Measurements from ENCODE around the gene HSBP1L1.

Gene HSBP1L1

DNA sequence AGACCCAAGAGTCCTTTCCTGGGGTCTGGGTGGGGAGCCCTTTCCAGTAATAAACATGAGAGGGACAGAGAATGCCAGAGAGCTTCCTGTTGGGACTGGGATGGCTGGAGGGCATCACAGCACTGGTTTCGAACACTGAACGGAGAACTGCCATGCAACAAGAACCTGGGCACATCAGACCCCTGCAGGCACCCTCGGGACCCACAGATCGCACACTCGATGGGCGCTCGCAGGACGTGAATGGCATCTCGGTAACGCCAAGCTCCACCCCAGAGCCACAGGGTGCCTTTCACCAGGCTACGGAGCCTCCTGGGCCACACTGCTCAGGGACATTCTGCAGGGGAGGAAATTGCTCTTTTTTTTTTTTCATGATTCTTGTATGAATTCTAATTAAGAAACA is 38.1 kb upstream of the HSBP1L1 start:
- DNase-seq (ENCODE audit: low read depth, low spot score): no peak
- Histone ChIP-seq H3K9ac (ENCODE audit: insufficient read length, low read depth) (no peak overlapping the region), H3K36me3 (ENCODE audit: insufficient read depth, insufficient read length, low read length) (peaks cover 14% of the 10 kb centered on the region), H3K9me3 (ENCODE audit: insufficient read depth, low read length) (peaks cover 24% of the 10 kb centered on the region), H3K27me3 (ENCODE audit: insufficient read depth, insufficient read length) (no peaks in the 10 kb centered on the region), H3K4me1 (ENCODE audit: insufficient read depth, insufficient read length) (peaks cover 5% of the 10 kb centered on the region), H3K4me3 (ENCODE audit: insufficient read length, low read depth) (no peak overlapping the region)
- TF ChIP-seq ZNF274 (IDR thresholded peaks at IDR 0.05; ENCODE audit: low read depth, low read length): no peak
- no peak for TF ChIP-seq YY1 (IDR thresholded peaks at IDR 0.05; ENCODE audit: insufficient read depth, insufficient read length)
- TF ChIP-seq SUZ12 (IDR thresholded peaks at IDR 0.05; ENCODE audit: extremely low read depth, insufficient read depth, insufficient read length): no peak

DNA sequence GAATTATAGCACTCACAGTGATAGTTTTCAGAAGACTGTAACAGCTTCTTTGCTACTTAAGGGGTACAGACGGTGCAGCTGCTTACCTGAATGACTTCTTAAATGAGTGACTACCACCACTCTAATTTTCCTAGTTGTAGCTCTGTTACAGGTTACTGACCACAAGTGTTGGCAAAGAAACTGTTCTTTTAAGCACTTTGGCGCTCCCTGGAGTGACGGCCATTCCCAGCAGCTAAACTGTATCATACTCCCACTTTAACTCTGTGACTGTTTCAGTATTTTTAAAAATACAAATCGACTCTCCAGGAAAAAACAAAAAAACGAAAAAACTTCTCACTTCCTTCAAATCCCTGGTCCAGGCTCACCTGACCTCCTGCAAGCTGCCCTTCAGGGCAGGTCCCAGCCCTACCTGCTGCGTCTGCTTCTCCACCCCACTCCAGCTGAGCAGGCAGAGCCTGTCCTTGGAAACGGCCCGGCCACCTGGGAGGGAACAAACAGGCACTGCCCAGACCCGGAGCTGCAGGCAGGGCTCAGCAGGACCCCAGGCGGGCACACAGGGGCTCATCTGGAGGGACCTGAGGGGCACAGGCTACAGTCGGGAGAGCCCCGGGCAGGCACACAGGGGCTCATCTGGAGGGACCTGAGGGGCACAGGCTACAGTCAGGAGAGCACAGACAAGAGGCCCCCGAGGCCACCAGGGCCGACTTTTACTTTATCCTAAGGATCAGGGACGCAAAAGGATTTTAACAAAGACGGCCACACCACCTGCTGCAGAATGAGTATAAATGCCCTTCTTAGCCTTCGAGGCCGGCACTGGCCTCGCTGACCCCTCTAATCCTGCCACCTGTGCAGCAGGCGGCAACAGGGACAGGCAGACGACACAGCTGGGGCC is 37.5 kb upstream of the HSBP1L1 start:
- peaks cover 28% of the 10 kb centered on the region for H3K9me3 ChIP-seq (ENCODE audit: insufficient read depth, low read length)
- no peak overlapping the region for H3K4me3 ChIP-seq (ENCODE audit: insufficient read length, low read depth)
- no peak overlapping the region for H3K9ac ChIP-seq (ENCODE audit: insufficient read length, low read depth)
- no peak for TF ChIP-seq ZNF274 (IDR thresholded peaks at IDR 0.05; ENCODE audit: low read depth, low read length)
- no peak for TF ChIP-seq SUZ12 (IDR thresholded peaks at IDR 0.05; ENCODE audit: extremely low read depth, insufficient read depth, insufficient read length)
- TF ChIP-seq YY1 (IDR thresholded peaks at IDR 0.05; ENCODE audit: insufficient read depth, insufficient read length): no peak
- H3K4me1 ChIP-seq (ENCODE audit: insufficient read depth, insufficient read length): peaks cover 5% of the 10 kb centered on the region
- peaks cover 14% of the 10 kb centered on the region for H3K36me3 ChIP-seq (ENCODE audit: insufficient read depth, insufficient read length, low read length)
- DNase-seq (ENCODE audit: low read depth, low spot score): no peak
- H3K27me3 ChIP-seq (ENCODE audit: insufficient read depth, insufficient read length): no peaks in the 10 kb centered on the region

DNA sequence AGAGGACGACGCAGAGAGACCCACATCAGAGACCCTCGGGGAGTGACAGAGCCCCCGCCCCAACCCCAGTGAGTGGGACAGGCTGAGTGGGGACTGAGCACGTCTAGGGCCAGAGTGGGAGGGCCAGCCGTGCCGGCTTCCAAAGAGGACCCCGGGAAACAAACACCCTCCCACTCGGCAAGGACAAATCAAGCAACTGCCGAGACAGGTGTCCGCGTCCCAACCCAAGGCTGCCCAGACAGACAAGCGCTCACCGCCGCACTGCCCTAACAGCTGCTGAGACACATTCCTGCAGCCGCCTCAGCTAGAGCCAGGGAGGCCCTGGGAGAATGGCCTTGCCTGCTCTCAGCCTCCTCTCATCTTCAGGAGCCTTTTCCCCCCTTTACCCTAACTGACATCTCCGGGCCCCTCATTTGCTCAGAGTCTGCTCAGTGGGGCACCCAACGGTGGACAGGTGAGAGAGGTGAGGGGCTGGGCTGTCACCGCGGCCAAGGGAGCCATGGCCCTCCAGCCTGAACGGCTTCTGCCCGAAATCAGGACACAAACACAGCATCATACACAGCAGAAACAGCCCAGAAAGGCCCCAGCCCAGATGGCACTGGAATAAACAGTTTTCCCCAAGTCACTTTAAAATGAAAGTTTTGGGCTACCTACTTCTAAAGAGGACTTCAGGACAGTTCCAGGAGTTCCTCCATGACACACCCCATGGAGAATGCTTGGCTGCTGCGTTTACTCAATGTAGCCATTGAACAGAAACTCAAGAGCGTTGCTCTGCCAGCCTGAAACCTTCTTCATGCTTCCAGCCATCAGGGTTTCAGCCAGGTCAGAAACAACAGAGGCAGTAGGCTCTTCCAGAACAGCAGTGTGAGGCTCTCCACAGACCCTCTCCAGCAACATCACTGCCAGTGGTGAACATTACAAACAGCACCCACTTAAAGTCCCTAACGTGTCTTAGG is 36.6 kb upstream of the HSBP1L1 start:
- H3K4me3 ChIP-seq (ENCODE audit: insufficient read length, low read depth): no peak overlapping the region

DNA sequence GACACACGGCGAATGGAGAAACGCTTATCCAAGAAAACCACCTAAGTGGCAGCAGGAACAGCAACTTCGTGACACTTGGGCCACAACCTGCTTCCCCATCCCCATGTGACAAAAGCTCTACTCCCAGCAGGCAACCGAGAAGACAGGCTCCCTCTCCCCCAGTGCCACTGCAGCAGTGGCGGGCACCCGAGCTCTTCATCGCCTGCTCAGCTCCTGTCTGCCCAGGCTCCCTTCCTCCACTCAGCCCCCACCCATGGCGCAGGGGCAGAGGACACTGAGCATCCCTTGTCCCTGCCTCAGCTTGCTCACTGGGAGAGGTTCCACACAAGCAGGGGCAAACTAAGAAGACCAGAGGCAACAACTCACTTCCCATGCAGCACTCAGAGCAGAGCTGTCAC is 35.9 kb upstream of the HSBP1L1 start:
- TF ChIP-seq SUZ12 (IDR thresholded peaks at IDR 0.05; ENCODE audit: extremely low read depth, insufficient read depth, insufficient read length) (no peak), YY1 (IDR thresholded peaks at IDR 0.05; ENCODE audit: insufficient read depth, insufficient read length) (no peak), ZNF274 (IDR thresholded peaks at IDR 0.05; ENCODE audit: low read depth, low read length) (no peak)
- no peak overlapping the region for H3K4me3 ChIP-seq (ENCODE audit: insufficient read length, low read depth)
- DNase-seq (ENCODE audit: low read depth, low spot score): no peak
- peaks cover 5% of the 10 kb centered on the region for H3K4me1 ChIP-seq (ENCODE audit: insufficient read depth, insufficient read length)
- no peaks in the 10 kb centered on the region for H3K27me3 ChIP-seq (ENCODE audit: insufficient read depth, insufficient read length)
- H3K9me3 ChIP-seq (ENCODE audit: insufficient read depth, low read length): peaks cover 44% of the 10 kb centered on the region
- H3K36me3 ChIP-seq (ENCODE audit: insufficient read depth, insufficient read length, low read length): peaks cover 12% of the 10 kb centered on the region
- H3K9ac ChIP-seq (ENCODE audit: insufficient read length, low read depth): no peak overlapping the region

More for the DNA sequence above, 36.6 kb upstream of the HSBP1L1 start:
- peaks cover 38% of the 10 kb centered on the region for H3K9me3 ChIP-seq (ENCODE audit: insufficient read depth, low read length)
- DNase-seq (ENCODE audit: low read depth, low spot score): no peak
- no peak overlapping the region for H3K9ac ChIP-seq (ENCODE audit: insufficient read length, low read depth)
- H3K4me1 ChIP-seq (ENCODE audit: insufficient read depth, insufficient read length): peaks cover 5% of the 10 kb centered on the region
- H3K27me3 ChIP-seq (ENCODE audit: insufficient read depth, insufficient read length): no peaks in the 10 kb centered on the region
- TF ChIP-seq SUZ12 (IDR thresholded peaks at IDR 0.05; ENCODE audit: extremely low read depth, insufficient read depth, insufficient read length) (no peak), ZNF274 (IDR thresholded peaks at IDR 0.05; ENCODE audit: low read depth, low read length) (no peak), YY1 (IDR thresholded peaks at IDR 0.05; ENCODE audit: insufficient read depth, insufficient read length) (no peak)
- H3K36me3 ChIP-seq (ENCODE audit: insufficient read depth, insufficient read length, low read length): peaks cover 14% of the 10 kb centered on the region

DNA sequence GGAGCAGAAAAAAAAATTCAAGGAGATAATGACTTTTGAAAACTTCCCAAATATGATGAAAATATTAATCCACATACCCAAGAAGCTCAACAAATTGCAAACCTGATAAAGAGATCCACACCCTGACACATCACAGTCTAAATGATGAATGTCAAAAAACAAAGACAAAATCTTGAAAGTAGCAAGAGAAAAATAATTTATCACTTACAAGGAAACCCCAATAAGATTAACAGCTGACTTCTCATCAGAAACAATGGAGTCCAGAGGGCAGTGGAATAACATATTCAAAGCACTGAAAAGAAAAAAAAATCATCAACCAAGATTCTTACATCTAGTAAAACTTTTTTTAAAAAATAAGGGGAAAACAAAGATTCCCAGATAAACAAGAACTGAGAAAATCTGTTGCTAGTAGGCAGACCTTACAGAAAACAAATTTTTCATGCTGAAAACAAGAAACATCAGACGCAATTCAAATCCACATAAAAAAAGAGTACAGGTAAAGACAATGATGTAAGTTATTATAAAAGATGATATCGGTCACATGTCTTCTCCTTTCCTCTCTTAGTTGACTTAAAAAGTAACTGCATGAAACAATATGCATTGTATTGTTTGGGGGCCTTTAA is 34.3 kb upstream of the HSBP1L1 start:
- Histone ChIP-seq H3K4me1 (ENCODE audit: insufficient read depth, insufficient read length) (peaks cover 7% of the 10 kb centered on the region), H3K36me3 (ENCODE audit: insufficient read depth, insufficient read length, low read length) (peaks cover 3% of the 10 kb centered on the region), H3K9ac (ENCODE audit: insufficient read length, low read depth) (no peak overlapping the region), H3K27me3 (ENCODE audit: insufficient read depth, insufficient read length) (no peaks in the 10 kb centered on the region), H3K4me3 (ENCODE audit: insufficient read length, low read depth) (no peak overlapping the region), H3K9me3 (ENCODE audit: insufficient read depth, low read length) (peaks cover 45% of the 10 kb centered on the region)
- no peak for DNase-seq (ENCODE audit: low read depth, low spot score)
- no peak for TF ChIP-seq YY1 (IDR thresholded peaks at IDR 0.05; ENCODE audit: insufficient read depth, insufficient read length)
- TF ChIP-seq ZNF274 (IDR thresholded peaks at IDR 0.05; ENCODE audit: low read depth, low read length): no peak
- no peak for TF ChIP-seq SUZ12 (IDR thresholded peaks at IDR 0.05; ENCODE audit: extremely low read depth, insufficient read depth, insufficient read length)

DNA sequence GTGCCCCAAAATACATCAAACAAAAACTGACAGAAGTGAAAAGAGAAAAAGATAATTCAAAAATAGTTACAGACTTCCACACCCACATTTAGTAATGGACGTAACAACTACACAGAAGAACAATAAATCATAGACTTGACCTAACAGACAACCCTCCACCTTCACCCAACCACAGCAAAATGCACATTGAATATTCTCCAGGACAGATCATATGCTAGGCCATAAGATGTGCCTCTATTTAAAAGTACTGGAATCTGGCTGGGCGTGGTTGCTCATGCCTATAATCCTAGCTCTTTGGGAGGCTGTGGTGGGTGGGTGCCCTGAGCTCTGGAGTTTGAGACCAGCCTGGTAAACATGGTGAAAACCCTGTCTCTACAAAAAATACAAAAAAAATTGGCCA is 33.0 kb upstream of the HSBP1L1 start:
- Histone ChIP-seq H3K36me3 (ENCODE audit: insufficient read depth, insufficient read length, low read length) (peaks cover 8% of the 10 kb centered on the region), H3K27me3 (ENCODE audit: insufficient read depth, insufficient read length) (no peaks in the 10 kb centered on the region), H3K9ac (ENCODE audit: insufficient read length, low read depth) (no peak overlapping the region), H3K9me3 (ENCODE audit: insufficient read depth, low read length) (peaks cover 45% of the 10 kb centered on the region), H3K4me3 (ENCODE audit: insufficient read length, low read depth) (no peak overlapping the region), H3K4me1 (ENCODE audit: insufficient read depth, insufficient read length) (peaks cover 5% of the 10 kb centered on the region)
- DNase-seq (ENCODE audit: low read depth, low spot score): no peak
- no peak for TF ChIP-seq YY1 (IDR thresholded peaks at IDR 0.05; ENCODE audit: insufficient read depth, insufficient read length)
- no peak for TF ChIP-seq SUZ12 (IDR thresholded peaks at IDR 0.05; ENCODE audit: extremely low read depth, insufficient read depth, insufficient read length)
- no peak for TF ChIP-seq ZNF274 (IDR thresholded peaks at IDR 0.05; ENCODE audit: low read depth, low read length)

All from NT2/D1 (cell line).